SU-DHL-6 (cell line): ENCODE measurements around the gene CLDN5.

Experiments
- EZH2phosphoT487 ChIP-seq: fragments of 200-600 bp; sonication (generic), shearing (Covaris generic); conservative IDR thresholded peaks from 2 replicates; pipeline ENCODE4 v1.6.1; 2018; ENCODE audit warnings: mild to moderate bottlenecking, antibody characterized with exemption, low read length, moderate library complexity, mixed read lengths
- TF ChIP-seq, protein P1 (sequence below): fragments of 200-600 bp; sonication (generic); IDR thresholded peaks from one replicate; pipeline ENCODE4 v1.5.1; 2017; ENCODE audit warnings: antibody characterized with exemption, mild to moderate bottlenecking, low read length, moderate library complexity; ENCODE audit not compliant: insufficient read depth, poor library complexity, severe bottlenecking

GRCh38 chr22:19571995-19572394 lies 47.8 kb upstream of the CLDN5 start:
- TF ChIP-seq, protein P1, sequence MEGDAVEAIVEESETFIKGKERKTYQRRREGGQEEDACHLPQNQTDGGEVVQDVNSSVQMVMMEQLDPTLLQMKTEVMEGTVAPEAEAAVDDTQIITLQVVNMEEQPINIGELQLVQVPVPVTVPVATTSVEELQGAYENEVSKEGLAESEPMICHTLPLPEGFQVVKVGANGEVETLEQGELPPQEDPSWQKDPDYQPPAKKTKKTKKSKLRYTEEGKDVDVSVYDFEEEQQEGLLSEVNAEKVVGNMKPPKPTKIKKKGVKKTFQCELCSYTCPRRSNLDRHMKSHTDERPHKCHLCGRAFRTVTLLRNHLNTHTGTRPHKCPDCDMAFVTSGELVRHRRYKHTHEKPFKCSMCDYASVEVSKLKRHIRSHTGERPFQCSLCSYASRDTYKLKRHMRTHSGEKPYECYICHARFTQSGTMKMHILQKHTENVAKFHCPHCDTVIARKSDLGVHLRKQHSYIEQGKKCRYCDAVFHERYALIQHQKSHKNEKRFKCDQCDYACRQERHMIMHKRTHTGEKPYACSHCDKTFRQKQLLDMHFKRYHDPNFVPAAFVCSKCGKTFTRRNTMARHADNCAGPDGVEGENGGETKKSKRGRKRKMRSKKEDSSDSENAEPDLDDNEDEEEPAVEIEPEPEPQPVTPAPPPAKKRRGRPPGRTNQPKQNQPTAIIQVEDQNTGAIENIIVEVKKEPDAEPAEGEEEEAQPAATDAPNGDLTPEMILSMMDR, result no peak
- TF ChIP-seq EZH2phosphoT487, result no peak
